Astrocyte of the spinal cord (primary cell): Measurements from ENCODE around the gene WNT3A.
"Not testable (repeated sequence)": the region's sequence is repeated elsewhere in the genome, so short reads cannot be mapped to it uniquely, and the experiment has no call there.

Experiments used
- DNase-seq: peaks from one replicate; pipeline ENCODE4 v3.0.0; 2011; ENCODE audit warnings: low read depth, low spot score
- H3K4me3 ChIP-seq: 2 replicates; pipeline ENCODE4 v1.5.1; 2011; ENCODE audit warnings: low read depth, mild to moderate bottlenecking, low read length, moderate library complexity
- in situ Hi-C: cut with HindIII; loops from 2 replicates; pipeline ENCODE4 v1.10.0; 2017; ENCODE audit warnings: low sequenced_read_pairs
- TF ChIP-seq, protein P1 (sequence below): IDR thresholded peaks from 2 replicates; pipeline ENCODE4 v1.5.1; 2012; ENCODE audit warnings: low read depth, mild to moderate bottlenecking, low read length, inconsistent platforms

The WNT3A gene, protein sequence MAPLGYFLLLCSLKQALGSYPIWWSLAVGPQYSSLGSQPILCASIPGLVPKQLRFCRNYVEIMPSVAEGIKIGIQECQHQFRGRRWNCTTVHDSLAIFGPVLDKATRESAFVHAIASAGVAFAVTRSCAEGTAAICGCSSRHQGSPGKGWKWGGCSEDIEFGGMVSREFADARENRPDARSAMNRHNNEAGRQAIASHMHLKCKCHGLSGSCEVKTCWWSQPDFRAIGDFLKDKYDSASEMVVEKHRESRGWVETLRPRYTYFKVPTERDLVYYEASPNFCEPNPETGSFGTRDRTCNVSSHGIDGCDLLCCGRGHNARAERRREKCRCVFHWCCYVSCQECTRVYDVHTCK

DNA sequence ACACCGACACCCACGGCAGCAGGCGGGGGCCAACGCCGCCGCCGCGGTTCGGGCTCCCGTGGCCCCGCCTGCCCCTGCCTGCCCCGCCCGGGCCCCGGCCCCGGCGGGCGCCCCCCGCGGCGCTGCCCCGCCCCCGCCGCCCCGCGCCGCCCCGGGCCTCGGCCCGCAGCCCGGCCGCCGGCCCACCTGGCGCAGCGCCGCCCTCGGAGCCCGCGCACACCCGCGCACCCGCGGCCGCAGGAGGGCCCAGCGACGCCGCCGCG lies at the start of gene WNT3A:
TSS of gene WNT3A (plus strand) at position 213 of the 263 bp plus-strand sequence. CDS start 131 bp downstream, outside the sequence.
- in situ Hi-C loops, result no loop called here
- TF ChIP-seq, protein P1, sequence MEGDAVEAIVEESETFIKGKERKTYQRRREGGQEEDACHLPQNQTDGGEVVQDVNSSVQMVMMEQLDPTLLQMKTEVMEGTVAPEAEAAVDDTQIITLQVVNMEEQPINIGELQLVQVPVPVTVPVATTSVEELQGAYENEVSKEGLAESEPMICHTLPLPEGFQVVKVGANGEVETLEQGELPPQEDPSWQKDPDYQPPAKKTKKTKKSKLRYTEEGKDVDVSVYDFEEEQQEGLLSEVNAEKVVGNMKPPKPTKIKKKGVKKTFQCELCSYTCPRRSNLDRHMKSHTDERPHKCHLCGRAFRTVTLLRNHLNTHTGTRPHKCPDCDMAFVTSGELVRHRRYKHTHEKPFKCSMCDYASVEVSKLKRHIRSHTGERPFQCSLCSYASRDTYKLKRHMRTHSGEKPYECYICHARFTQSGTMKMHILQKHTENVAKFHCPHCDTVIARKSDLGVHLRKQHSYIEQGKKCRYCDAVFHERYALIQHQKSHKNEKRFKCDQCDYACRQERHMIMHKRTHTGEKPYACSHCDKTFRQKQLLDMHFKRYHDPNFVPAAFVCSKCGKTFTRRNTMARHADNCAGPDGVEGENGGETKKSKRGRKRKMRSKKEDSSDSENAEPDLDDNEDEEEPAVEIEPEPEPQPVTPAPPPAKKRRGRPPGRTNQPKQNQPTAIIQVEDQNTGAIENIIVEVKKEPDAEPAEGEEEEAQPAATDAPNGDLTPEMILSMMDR, result no peak

DNA sequence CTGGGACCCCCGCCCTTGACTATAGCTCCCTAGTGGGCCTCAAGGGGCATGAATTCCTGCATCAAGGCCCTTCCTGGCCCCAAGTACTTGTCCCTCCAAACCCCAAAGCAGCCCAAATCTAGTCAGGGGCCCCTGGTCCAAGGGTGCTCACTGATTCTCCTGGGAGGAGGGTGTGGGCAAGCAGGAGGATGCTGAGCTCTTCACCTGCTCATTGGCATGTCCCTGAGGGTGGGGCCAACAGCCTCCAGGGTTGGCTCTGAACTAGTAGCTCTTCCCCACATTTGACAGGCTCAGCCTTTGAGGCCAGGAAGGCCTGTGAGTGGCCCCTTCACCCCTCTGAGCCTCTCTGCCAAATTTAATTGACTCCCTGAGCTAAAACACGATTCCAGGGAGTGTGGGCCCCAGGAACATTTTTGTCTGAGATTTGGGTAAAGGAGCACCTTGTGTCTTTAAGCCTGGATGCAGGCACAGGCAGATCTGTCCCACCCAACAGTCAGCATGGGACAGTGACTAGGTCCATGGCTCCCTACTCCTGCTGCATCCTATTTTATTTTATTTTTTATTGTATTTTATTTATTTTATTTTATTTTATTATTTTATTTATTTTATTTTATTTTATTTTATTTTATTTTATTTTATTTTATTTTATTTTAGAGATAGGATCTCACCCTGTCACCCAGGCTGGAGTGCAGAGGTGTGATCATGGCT lies 48.0 kb upstream of the WNT3A start:
- no peak for DNase-seq
- in situ Hi-C loops, result no loop called here
- H3K4me3 ChIP-seq, result no peak overlapping the region
- TF ChIP-seq, protein P1, result no peak

More for the DNA sequence above, at the start of gene WNT3A:
- DNase-seq, result no peak
- H3K4me3 ChIP-seq, result no peak within 1 kb of the TSS

DNA sequence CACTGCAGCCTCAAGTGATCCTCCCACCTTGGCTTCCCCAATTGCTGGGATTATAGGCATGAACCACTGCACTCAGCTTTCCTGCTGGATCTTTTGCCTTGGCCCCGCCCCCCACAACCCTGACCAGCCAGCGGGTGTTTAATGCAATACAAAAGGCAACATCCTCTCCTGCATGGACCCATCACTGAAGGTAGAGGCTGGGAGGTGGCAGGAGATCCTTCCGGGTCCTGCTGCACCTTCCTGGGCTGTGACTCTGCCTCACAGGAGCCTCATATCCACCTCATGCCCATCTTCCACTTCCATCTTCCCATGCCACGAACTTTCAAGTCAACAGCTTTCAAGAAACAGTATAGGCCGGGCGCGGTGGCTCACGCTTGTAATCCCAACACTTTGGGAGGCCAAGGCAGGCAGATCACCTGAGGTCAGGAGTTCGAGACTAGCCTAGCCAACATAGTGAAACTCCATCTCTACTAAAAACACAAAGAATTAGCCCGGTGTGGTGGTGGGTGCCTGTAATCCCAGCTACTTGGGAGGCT lies 47.4 kb upstream of the WNT3A start:
- TF ChIP-seq, protein P1, result no peak
- in situ Hi-C loops, result no loop called here
- no peak for DNase-seq

DNA sequence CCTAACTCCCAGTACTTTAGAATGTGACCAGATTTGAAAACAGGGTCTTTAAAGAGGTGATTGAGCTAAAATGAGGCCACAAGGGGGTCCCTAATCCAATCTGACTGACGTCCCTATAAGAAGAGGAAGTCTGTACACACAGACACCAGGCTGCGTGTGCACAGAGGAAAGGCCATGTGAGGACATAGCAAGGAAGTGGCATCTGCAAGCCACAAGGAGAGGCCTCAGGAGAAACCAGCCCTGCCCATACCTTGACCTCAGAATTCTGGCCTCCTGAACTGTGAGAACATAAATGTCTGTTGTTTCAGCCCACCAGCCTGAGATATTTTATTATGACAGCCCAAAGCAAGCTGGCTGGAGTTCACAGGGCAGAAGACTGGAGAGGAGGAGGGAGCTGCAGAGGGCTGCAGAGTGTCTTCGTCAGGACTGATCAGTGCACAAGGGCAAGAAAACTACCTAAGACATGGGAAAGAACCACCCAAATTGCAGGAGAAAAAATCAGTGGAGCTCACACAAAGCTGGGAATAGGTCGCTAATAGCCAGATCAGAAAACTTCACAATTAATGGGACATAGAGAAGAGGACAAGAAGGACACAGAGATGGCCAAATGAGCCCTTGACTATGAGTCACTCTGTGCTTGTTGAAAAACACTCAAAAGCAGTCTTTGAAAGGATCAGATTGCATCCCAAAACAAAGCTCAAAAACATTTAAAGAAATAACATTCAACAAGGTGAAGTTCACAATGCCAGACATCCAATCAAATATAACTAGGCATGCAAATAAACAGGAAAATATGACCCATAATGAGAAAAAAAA lies 44.9 kb upstream of the WNT3A start:
- H3K4me3 ChIP-seq, result no peak overlapping the region
- in situ Hi-C loops, result no loop called here
- no peak for DNase-seq
- TF ChIP-seq, protein P1, result no peak

More for the DNA sequence above, 47.4 kb upstream of the WNT3A start:
- H3K4me3 ChIP-seq, result no peak overlapping the region

DNA sequence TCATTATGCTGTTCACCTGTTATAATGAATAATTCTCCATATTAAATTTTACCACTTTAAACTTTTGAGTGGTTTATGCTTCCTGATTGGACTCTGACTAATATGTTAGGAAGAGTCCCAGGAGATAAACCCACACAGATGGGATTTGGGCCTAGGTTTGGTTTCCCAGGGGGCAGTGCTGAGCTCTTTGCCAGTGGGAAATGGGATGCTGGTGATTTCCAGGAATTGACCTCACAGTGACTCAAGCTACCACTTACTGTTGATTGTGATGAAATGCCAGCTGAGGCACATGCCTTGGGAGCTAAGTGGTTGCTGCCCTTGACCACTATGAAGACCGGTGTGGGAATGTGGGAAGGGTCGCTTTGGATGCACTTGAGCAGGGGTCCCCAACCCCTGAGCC lies 40.1 kb upstream of the WNT3A start:
- H3K4me3 ChIP-seq, in situ Hi-C loops, DNase-seq: not testable (repeated sequence)
- TF ChIP-seq, protein P1, result peak; percentile 8

DNA sequence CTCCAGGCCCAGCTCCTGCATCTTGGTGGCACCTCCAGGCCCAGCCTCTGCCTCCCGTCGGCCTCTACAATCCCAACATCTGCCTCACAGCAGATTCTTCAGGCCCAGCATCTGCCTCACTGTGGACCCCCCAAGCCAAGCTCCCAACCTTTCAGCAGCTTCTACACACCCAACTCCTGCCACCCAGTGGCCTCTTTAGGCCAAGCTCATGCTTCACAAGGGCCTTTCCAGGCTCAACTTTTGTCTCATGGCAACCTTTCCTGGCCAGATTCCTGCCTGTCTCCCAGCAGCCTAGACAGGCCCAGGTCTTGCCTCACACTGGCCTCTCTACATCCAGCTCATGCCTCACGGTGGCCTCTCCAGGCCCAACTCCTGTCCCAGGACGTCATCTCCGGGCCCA lies 39.0 kb upstream of the WNT3A start:
- H3K4me3 ChIP-seq, in situ Hi-C loops, DNase-seq: not testable (repeated sequence)

DNA sequence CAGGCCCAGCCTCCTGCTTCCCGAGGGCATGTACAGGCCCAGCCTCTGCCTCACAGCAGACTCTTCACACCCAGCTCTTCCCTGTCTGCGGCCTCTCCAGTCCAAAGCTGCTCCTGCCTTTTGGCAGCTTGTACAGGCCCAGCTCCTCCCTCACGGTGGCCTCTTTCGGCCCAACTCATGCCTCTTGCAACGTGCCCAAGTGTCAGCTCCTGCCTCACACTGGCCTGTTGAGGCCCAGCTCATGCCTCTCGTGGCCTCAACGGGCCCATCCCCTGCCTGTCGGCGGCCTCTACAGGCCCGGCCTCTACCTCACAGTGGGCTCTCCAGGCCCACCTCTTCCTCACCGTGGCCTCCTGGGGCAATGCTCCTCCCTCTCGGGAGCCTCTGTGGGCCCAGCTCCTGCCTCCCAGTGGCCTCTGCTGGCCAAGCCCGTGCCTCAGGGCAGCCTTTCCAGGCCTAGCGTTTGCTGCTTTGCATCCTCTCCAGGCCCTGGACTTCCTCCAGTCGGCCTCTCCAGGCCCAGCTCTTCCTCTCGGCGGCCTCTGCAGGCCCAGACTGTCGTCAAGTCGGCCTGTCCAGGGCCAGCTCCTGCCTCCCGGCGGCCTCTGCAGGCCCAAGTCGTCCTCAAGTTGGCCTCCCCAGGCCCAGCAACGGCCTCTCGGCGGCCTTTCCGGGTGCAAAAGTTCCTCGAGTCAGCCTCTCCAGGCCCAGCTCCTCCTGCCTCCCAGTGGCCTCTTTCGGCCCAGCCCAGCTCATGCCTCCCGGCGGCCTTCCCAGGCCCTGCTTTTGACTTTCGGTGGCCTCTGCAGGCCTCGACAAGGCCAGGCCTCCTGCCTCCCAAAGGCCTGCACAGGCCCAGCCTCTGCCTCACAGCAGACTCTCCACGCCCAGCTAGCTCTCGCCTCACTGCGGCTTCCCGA lies 36.5 kb upstream of the WNT3A start:
- H3K4me3 ChIP-seq, in situ Hi-C loops, DNase-seq: not testable (repeated sequence)

DNA sequence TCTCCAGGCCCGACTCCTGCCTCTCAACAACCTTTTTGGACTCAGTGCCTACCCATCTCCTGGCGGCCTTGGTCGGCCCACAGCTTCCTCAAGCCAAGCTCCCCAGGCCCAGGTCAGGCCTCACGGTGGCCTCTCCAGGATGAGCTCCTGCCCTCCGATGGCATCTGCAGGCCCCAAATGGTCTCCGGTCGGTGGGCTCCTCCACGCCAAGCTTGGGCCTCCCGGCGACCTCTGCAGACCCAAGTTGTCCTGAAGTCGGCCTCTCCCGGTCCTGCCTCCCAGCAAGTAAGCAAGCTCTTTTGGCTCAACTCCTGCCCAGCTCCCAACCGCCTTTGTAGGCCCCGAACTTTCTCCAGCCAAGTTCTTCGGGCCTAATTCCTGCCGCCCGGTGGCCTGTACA lies 35.6 kb upstream of the WNT3A start:
- DNase-seq, H3K4me3 ChIP-seq, in situ Hi-C loops: not testable (repeated sequence)

DNA sequence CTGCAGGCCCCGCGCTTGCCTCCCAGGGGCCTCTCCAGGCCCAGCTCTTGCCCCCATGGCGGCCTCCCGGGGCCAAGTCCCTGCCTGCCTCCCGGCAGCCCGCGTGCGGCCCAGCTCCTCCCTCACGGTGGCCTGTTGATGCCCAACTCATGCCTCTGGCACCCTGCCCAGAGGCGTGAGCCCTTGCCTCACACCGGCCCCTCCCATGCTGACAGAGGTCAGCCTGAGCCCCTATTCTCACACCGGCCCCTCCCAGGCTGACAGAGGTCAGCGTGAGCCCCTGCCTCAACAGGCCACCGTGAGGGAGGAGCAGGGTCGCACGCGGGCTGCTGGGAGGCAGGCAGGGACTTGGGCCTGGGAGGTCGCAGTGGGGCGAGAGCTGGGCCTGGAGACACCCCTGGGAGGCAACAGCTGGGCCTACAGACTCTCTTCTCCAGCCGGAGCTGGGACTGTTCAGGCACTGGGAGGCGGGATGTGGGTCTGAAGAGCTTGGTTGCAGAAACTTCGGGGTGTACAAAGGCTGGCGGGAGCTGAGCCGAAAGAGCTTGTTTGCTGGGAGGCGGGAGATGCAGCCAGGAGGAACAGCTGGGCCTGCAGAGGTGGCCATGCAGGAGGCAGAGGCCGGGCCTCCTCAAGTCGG lies 35.0 kb upstream of the WNT3A start:
- H3K4me3 ChIP-seq, DNase-seq, in situ Hi-C loops: not testable (repeated sequence)
